ENCODE measurements around the gene PPP1CA.

PPP1CA gene

GRCh38 chr11:67371189-67371910 lies 30.3 kb downstream of the PPP1CA start:
- in situ Hi-C loops (cut with MboI; ENCODE audit: low sequenced_read_pairs): no loop called here

GRCh38 chr11:67370351-67371076 lies 31.1 kb downstream of the PPP1CA start:
- in situ Hi-C loops (cut with MboI; ENCODE audit: low sequenced_read_pairs): no loop called here

- in situ Hi-C loops (cut with MboI; ENCODE audit: low sequenced_read_pairs): no loop called here
Observed at GRCh38 chr11:67369801-67370284, 31.8 kb downstream of the PPP1CA start.

- in situ Hi-C loops (cut with MboI; ENCODE audit: low sequenced_read_pairs): no loop called here
Observed at GRCh38 chr11:67369275-67369674, 32.4 kb downstream of the PPP1CA start.

DNA sequence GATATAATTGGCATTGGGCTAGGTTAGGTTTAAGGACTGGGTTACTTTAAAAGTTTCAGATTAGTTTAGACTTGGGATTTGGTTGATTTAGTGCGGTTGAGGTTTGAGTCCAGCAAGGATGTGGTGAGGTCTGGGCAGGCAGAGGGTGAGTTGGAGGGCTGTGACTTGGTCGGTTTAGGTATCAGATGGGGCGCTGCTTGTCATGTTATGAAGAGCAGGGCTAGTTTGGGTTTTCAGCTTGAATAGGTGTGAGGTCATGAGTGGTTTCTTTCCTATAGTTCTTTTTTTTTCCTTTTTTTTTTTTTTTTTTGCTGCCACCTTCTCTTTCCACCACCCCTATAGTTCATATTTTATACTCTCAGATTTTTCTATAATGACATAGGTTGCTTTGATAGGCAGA lies 33.0 kb downstream of the PPP1CA start:
- in situ Hi-C loops (cut with MboI; ENCODE audit: low sequenced_read_pairs): no loop called here

GRCh38 chr11:67367761-67368227 lies 33.9 kb downstream of the PPP1CA start:
- in situ Hi-C loops (cut with MboI; ENCODE audit: low sequenced_read_pairs): no loop called here

GRCh38 chr11:67366961-67367760 lies 34.5 kb downstream of the PPP1CA start:
- in situ Hi-C loops (cut with MboI; ENCODE audit: low sequenced_read_pairs): no loop called here

DNA sequence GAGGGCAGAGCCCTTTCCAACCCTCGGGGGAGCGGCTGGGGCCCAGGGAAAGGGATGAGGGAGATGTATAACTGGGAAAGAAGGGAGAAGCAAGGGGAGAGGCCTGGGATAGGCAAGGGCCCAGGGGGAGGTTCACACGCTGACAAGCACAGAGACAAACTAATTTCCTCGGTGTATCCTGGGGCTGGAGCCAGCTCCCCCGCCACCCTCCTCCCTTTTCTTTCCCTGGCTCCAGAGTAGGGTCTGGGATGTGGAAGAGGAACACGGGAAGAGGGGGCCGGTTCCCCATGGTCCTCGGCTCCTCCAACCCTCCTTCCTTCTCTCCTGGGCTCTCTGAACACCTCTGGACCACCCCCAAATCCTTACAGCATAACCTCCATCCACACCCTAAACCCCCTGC lies 35.1 kb downstream of the PPP1CA start:
- in situ Hi-C loops (cut with MboI; ENCODE audit: low sequenced_read_pairs): no loop called here

DNA sequence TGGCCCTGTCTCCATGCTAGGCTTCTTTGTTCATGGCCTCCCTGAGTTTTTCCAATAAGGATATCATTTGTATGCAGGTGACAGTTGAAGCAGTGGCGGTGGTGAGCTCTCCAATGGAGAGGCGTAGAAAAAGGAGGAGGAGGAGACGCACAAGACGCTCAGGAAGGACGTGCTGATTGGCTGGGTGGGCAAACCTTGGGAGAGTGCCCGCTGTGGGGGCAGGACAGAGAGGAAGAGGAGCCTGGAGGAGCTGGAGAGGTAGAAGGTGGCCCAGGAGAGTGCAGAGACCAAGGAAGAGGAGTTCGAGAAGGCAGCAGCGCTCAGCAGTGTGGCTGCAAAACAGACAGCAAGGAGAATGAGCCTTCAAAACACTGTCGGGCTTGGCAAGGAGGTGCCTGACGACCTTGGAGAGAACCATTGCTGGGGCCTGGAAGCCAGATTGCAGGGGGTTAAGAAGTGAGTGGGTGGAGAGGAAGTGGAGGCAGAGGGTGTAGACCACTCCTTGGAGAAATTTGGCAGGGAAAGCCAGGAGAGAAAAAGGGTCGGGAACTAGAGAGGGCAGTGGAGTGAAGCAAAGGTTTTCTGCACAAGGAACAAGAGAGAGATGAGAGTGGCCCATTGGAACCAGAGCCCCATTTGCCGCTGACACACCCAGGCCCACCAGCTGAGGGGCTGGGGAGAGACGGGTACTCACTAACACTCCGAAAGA lies 35.8 kb downstream of the PPP1CA start:
- in situ Hi-C loops (cut with MboI; ENCODE audit: low sequenced_read_pairs): no loop called here

DNA sequence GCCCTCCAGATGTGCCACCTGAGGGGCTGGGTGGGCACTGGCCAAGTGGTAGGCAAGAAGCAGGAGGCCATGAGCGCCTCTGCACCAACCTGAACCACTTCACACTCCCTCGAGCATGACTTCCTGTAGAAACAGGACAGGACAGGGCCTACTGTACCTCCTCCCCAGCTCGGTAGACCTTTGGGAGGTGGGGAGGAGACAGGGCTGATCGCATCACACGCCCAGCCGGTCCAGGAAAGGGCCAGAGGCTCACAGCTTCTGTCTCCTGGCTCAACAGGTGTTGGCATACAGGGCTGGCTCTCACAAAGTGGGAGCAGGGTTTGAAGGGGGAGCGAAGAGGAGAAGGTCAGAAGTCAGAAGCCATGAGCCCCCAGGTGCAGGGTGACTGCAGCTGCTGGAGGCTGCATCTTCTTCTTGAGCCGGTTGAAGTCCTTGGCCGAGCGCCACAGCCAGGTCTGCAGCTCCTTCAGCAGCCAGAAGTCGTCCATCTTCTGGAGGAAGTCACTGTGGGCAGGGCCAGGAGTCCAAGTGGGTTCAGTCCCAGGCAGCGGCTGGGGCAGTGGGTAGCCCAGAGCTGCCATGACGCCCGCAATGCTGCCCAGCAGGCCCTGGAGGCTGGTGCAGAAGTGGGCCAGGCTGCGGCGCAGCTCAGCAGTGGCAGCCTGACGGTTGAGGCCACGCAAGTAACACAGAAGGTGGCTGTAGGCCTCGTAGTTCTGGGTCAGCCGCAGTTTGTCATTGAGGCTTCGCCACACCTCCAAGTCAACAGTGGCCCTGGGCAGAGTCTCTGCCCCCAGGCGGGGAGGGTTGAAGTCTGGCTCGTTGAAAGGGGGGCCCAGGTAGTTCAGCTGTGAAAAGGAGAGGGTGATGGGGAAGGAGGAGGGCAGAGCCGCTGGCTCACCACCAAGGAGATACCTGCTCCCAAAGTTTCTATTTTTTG lies 36.6 kb downstream of the PPP1CA start:
- in situ Hi-C loops (cut with MboI; ENCODE audit: low sequenced_read_pairs): no loop called here

DNA sequence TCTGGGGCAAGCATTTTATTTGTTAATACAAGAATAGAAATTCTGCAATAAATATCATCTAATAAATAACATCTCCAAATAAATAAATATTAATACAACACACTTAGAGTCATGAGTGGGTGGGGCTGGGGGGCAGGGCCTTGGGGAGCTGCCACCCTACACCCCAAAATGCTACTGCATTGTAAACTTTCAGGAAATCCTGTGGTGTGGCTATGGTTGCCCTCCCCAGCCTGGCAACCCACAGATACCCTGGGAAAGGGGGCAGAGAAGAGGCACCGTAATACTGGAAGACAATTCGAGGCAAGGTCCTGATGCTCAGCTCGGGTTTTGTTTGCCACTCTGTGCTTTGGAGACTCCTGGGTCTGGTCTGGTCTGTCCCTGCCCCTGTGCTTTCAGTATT lies 37.5 kb downstream of the PPP1CA start:
- in situ Hi-C loops (cut with MboI; ENCODE audit: low sequenced_read_pairs): no loop called here

DNA sequence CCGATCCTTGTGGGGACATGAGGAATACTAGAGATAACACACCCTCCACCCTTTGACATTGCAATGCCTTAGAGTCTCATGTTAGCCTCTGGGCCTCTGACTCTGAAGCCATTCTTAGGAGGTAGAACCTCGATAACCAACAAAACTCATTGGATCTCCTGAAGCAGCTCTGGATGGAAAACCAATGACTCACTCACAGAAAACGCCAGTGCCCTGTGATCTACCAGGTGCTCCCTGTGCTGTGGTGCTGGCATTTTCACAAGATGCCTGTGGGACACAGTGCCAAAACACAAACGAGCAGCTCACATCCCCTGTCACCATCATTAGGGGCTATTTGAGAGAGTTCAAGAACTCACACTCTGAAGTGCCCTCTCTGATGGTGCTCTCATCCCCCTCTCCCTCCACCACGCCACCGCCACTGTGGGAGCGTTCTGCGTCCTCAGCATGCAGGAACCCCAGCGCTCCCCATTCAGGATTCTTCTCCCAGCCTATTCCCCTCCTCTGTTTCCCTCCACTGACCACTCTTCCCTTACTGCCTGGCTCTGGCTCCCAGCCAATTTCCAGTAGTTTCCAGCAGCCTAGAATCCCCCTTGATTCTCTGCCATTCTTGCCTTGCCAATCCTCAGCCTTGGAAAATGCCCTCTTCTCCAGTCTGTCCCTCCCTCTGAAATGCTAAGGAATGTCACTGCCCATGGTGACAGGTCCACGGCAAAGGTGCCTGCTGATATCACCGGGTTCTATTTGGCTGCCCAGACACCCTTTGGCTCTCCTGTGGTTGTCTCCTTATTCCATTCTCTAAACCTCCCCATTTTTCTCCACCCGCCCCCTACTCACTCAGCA lies 43.6 kb downstream of the PPP1CA start:
- in situ Hi-C loops (cut with MboI; ENCODE audit: low sequenced_read_pairs): no loop called here

DNA sequence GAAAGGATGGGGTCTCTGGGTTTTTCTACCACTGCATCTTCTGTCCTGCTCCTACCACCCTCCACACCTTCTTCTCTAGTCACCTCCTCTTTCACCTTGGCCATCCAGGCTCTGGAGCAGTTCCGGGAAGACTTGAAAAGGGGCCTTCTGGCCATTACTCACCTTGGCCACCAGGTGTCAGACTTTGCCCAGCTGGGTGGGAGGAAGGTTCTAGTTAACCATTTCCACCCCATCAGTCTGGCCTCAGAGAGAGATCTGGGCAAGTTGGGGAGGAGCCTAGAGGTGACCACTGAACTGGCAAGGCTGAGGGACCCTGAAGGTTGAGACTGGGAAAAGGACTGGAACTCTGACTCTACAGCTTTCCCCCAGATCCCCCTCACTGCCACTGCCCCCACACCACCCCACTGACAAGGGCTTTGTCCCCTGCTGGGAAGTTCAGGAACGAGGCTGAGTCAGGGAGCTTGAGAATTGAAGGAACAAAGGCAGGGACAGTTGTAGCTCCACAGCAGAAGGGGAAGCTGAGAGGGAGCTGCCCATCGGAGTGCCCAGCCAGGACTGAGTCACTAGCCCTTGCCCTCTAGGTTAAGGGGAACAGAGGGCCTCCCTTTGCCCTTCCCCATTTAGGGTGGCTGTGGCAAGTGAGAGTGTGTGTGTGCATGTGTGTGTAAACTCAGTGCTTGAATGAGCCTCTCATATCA lies 44.6 kb downstream of the PPP1CA start:
- in situ Hi-C loops (cut with MboI; ENCODE audit: low sequenced_read_pairs): no loop called here

GRCh38 chr11:67356387-67356863 lies 45.2 kb downstream of the PPP1CA start:
- in situ Hi-C loops (cut with MboI; ENCODE audit: low sequenced_read_pairs): no loop called here

GRCh38 chr11:67355794-67356386 lies 45.8 kb downstream of the PPP1CA start:
- in situ Hi-C loops (cut with MboI; ENCODE audit: low sequenced_read_pairs): no loop called here

DNA sequence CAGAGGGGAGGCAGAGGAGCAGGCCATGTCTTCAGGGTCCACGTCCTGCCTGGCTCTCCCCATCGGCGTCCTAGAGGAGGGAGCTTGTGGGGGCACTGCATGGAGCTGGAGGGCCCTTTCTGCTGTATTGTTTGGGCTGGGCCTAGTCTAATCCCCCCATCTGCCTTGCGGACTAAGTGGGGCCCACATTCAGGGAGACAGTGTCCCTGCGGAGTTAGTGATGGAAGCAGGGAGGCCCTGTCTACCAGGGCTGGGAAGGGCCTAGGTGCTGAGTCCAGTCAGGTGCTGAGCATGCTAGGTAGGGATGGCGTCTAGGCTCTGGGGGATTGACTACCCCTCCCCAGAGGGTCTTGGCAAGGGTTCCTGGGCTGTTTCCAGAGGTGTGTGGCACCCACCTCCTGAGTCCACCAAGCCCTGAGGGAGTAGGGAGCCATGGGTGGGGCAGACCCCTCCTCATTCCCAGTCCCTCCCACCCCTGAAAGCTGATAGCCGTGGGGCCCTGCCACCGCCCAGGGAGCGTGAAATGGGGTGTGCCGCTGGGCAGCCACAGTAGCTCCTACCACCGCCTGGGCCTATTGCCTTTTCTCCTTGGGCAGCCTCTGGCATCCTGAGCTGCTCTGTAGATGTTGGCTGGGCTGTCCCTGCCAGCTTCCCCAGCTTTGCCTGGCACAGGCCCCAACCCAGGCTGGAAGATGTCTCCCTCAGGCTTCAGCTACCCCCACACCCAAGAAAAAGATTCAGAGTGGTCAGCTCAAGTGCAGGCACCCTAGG lies 46.5 kb downstream of the PPP1CA start:
- in situ Hi-C loops (cut with MboI; ENCODE audit: low sequenced_read_pairs): no loop called here

Measured in HL-60/S4 (cell line).